Mucosa of rectum (tissue), 2 donors: ENCODE data around the gene BABAM1.

ENCODE experiments used
- H3K27ac ChIP-seq, 2 donors: one replicate each; pipeline ENCODE4 v1.7.0; 2013; ENCODE audit warnings: inconsistent platforms in 2 of 2, low read depth in 2 of 2, low read length in 2 of 2
- H3K27me3 ChIP-seq, 2 donors: one replicate each; pipeline ENCODE4 v1.7.0; 2013; ENCODE audit warnings: low read length in 2 of 2; ENCODE audit not compliant: control insufficient read depth in 2 of 2, insufficient read depth in 2 of 2
- H3K36me3 ChIP-seq, 2 donors: one replicate each; pipeline ENCODE4 v1.7.0; 2013; ENCODE audit warnings: low read length in 2 of 2; ENCODE audit not compliant: control insufficient read depth in 2 of 2, insufficient read depth in 2 of 2
- H3K4me1 ChIP-seq, 2 donors: one replicate each; pipeline ENCODE4 v1.7.0; 2013; ENCODE audit warnings: low read length in 2 of 2, mild to moderate bottlenecking in 1 of 2; ENCODE audit not compliant: control insufficient read depth in 2 of 2, insufficient read depth in 2 of 2
- H3K4me3 ChIP-seq, 2 donors: one replicate each; pipeline ENCODE4 v1.7.0; 2013; ENCODE audit warnings: low read length in 2 of 2
- H3K9ac ChIP-seq, 2 donors: one replicate each; pipeline ENCODE4 v1.7.0; 2013; ENCODE audit warnings: low read length in 2 of 2, low read depth in 1 of 2, mild to moderate bottlenecking in 1 of 2
- H3K9me3 ChIP-seq, 2 donors: one replicate each; pipeline ENCODE4 v1.7.0; 2013; ENCODE audit warnings: low read length in 2 of 2; ENCODE audit not compliant: control insufficient read depth in 2 of 2
- donor health status: healthy.
- donor health status: Normal muscosa, but diverticular disease.

Gene BABAM1

DNA sequence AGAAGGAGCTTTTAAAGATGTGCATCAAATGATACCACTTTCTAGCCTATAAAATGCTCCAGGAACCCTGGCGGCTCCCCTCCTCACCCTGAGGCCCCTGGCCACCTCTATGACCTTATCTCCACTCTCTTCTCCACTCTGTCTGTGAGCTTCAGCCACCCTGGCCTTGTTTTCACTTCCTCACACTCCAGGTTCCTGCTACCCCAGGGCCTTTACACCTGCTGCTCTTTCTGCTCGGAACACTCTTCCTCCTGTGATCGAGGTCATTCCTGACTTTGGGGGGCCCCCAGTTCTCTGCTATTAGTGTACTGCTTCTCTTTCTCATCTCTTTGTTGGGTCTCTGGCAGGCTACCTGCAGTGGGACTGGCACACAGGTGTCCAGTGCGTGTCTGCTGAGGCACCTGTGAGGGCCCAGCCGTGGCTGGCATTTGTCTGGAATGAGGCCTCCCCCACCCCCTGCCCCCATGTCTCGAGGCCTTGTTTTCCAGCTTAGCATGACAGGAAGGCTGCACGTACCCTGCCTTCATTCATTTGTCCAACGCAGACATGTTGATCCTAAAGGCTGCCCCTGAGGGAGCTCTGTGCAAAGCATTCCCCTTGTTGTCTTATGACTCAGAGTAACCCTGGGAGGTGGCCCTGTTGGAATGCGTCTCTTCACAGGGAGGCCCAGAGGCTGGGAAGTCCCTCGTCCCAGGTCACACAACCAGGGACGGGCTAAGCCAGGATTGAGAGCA lies 44.4 kb downstream of the BABAM1 start:
- Histone ChIP-seq H3K36me3 (peaks cover 15 to 26% of the 10 kb centered on the region in 2 donors), H3K9me3 (no peaks in the 10 kb centered on the region), H3K9ac (no peak overlapping the region), H3K4me1 (peaks cover 15% of the 10 kb centered on the region in 2 donors), H3K27ac (no peak overlapping the region), H3K4me3 (no peak overlapping the region), H3K27me3 (no peaks in the 10 kb centered on the region)

GRCh38 chr19:17312189-17313113 lies 45.2 kb downstream of the BABAM1 start:
- Histone ChIP-seq H3K27me3 (no peaks in the 10 kb centered on the region), H3K9me3 (no peaks in the 10 kb centered on the region), H3K4me1 (peaks cover 13 to 14% of the 10 kb centered on the region in 2 donors), H3K4me3 (no peak overlapping the region), H3K36me3 (peaks cover 15 to 26% of the 10 kb centered on the region in 2 donors), H3K9ac (no peak overlapping the region), H3K27ac (no peak overlapping the region)

DNA sequence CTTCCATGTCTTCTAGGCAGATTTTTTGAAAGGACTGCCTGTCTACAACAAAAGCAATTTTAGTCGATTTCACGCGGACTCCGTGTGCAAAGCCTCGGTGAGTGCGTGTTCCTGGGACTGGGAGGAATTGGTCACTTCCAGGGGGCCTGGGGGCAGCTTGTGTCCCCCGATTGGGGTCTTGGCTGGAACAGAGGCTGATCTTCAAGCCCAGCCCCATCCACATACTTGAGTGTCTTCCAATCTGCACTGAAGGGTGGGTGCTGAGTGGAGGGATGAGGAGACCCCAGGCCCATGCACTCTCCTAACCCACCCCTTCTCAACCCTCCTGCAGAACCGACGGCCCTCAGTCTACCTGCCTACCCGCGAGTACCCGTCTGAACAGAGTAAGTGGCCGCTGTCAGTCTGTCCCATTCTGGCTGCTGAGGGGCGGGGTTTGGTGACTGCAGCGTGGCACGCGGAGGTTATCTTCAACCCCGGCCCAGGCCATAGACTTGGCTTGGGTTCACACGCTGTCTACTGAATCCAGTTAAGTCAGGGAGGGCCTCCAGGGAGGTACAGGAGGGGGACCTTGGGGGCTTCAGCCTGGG lies 46.9 kb downstream of the BABAM1 start:
- peaks cover 11 to 12% of the 10 kb centered on the region in 2 donors for H3K4me1 ChIP-seq
- no peaks in the 10 kb centered on the region for H3K9me3 ChIP-seq
- no peak overlapping the region for H3K4me3 ChIP-seq
- H3K27ac ChIP-seq = no peak overlapping the region
- no peak overlapping the region for H3K9ac ChIP-seq
- peaks cover 15 to 29% of the 10 kb centered on the region in 2 donors for H3K36me3 ChIP-seq
- no peaks in the 10 kb centered on the region for H3K27me3 ChIP-seq

- H3K27ac ChIP-seq = no peak overlapping the region
- no peak overlapping the region for H3K4me3 ChIP-seq
- H3K27me3 ChIP-seq = no peaks in the 10 kb centered on the region
- no peaks in the 10 kb centered on the region for H3K9me3 ChIP-seq
- peaks cover 23 to 38% of the 10 kb centered on the region in 2 donors for H3K36me3 ChIP-seq
- H3K9ac ChIP-seq = no peak overlapping the region
- no peaks in the 10 kb centered on the region for H3K4me1 ChIP-seq
Observed at GRCh38 chr19:17318966-17319365, 51.7 kb downstream of the BABAM1 start.

- Histone ChIP-seq H3K4me3 (no peak overlapping the region), H3K36me3 (peaks cover 18 to 31% of the 10 kb centered on the region in 2 donors), H3K9me3 (no peaks in the 10 kb centered on the region), H3K4me1 (no peaks in the 10 kb centered on the region), H3K27ac (no peak overlapping the region), H3K27me3 (no peaks in the 10 kb centered on the region), H3K9ac (no peak overlapping the region)
Observed at GRCh38 chr19:17319473-17320238, 52.4 kb downstream of the BABAM1 start.

DNA sequence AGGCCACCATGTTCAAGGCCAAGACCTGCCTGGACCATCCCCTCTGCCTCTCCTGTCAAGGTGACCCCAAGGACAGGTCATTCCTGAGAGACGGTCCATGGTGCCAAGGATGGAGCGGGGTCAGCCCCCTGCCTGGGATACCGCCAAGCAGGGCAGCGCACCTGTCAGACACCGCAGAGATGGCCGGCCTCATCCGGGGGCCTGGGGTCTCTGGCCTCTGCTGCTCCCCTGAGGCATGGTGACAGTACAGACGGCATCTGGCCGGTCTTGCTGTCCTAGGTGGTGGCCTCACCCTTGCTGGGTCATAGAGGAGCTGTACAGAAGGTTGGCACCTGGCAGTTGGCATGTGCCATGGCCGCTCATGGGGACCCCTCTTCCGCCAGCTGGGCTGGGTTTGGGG lies 53.2 kb downstream of the BABAM1 start:
- Histone ChIP-seq H3K36me3 (peaks cover 17 to 28% of the 10 kb centered on the region in 2 donors), H3K9me3 (no peaks in the 10 kb centered on the region)

DNA sequence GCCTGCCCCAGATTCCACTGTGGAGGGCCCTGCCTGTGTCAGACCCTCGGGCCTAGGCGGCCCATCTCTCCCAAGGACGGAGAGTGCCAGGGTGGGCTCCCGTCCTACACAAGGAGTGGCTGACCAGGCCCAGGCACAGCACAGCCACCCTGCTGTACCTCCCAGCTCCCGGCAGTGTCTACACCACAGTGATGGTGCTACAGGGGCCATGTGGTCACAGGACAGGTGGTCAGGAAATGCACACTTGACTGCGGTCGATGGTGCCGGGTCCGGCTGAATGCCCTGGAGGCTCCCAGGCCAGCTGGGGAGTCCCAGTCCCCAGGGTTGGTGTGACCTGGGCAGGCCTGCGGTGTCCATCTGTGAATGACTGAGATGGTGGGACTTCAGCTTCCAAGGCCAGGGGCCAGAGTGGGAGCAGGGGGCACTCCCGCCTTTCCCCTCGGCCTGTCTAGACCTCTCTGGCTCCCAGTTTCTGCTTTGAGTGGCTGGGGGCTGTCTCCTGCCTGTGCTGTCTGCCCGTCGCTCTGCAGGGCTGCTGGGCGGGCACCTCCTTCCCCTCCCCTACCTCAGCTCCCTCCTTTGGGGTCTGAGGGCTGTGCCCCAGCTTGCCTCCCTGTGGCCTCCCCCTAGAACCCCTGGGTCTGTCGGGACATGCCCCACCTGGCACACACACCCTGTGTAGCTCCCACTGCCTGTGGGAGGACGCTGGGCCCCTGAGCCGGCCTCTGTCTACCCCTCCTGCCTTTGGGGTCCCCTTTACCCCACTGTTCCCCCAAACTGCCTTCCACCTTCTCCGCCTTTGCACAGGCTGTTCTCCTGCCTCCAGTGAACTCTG lies 54.6 kb downstream of the BABAM1 start:
- H3K27me3 ChIP-seq = no peaks in the 10 kb centered on the region
- H3K4me1 ChIP-seq = no peaks in the 10 kb centered on the region
- no peaks in the 10 kb centered on the region for H3K9me3 ChIP-seq
- H3K9ac ChIP-seq = no peak overlapping the region
- H3K4me3 ChIP-seq = no peak overlapping the region
- peaks cover 13 to 20% of the 10 kb centered on the region in 2 donors for H3K36me3 ChIP-seq
- no peak overlapping the region for H3K27ac ChIP-seq

More for the DNA sequence above, 53.2 kb downstream of the BABAM1 start:
- Histone ChIP-seq H3K27me3 (no peaks in the 10 kb centered on the region), H3K4me3 (no peak overlapping the region), H3K9ac (no peak overlapping the region), H3K27ac (no peak overlapping the region), H3K4me1 (no peaks in the 10 kb centered on the region)

- H3K9ac ChIP-seq = no peak overlapping the region
- H3K27ac ChIP-seq = no peak overlapping the region
- H3K4me1 ChIP-seq = peaks cover 0 to 2% of the 10 kb centered on the region in 2 donors
- no peaks in the 10 kb centered on the region for H3K9me3 ChIP-seq
- H3K36me3 ChIP-seq = peaks cover 13 to 20% of the 10 kb centered on the region in 2 donors
- H3K4me3 ChIP-seq = no peak overlapping the region
- H3K27me3 ChIP-seq = no peaks in the 10 kb centered on the region
Observed at GRCh38 chr19:17322854-17323253, 55.6 kb downstream of the BABAM1 start.
